ENCODE measurements around the gene CCNH. TPM values are rescaled to one million over a fixed set of nuclear protein-coding genes. Genes with fewer than 3 reads are reported as not detected.

Gene CCNH
- total RNA-seq, 1 experiment from 2014 or later = 39.6 TPM

DNA sequence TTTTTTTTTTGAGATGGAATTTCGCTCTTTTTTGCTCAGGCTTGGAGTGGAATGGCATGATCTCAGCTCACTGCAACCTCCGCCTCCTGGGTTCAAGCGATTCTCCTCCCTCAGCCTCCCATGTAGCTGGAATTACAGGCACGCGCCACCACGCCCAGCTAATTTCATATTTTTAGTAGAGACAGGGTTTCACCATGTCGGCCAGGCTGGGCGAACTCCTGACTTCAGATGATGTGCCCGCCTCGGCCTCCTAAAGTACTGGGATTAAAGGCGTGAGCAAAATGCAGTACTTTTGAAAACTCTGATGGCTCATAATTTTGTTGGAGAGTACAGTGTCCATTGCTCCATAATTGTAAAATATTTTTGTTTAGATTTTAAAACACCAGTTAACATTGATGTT is 52.6 kb downstream of the CCNH start:
- H3K4me3 Mint-ChIP-seq (ENCODE audit: unreplicated experiment) = no peak overlapping the region
- no peaks in the 10 kb centered on the region for H3K27me3 Mint-ChIP-seq (ENCODE audit: insufficient read depth, unreplicated experiment)
- POLR2A ChIA-PET = no interaction called here
- intact Hi-C loops (cut with micrococcal nuclease; ENCODE audit: unreplicated experiment) = no loop called here
- Histone ChIP-seq H3K4me3 (ENCODE audit: low read depth, low read length) (no peak overlapping the region), H3K36me3 (ENCODE audit: control insufficient read depth, insufficient read depth, low read length) (no peaks in the 10 kb centered on the region; the same call in none of the 2 replicates), H3K4me1 (no peaks in the 10 kb centered on the region), H3K27me3 (replicated peaks; ENCODE audit: control insufficient read depth, insufficient read depth, low read length) (no peaks in the 10 kb centered on the region), H3K9me3 (no peaks in the 10 kb centered on the region)
- no peaks in the 10 kb centered on the region for H3K9me3 Mint-ChIP-seq (ENCODE audit: unreplicated experiment)
- no peak overlapping the region for H3K27ac Mint-ChIP-seq (ENCODE audit: unreplicated experiment)
- DNase-seq = no peak
- TF ChIP-seq, protein P1, sequence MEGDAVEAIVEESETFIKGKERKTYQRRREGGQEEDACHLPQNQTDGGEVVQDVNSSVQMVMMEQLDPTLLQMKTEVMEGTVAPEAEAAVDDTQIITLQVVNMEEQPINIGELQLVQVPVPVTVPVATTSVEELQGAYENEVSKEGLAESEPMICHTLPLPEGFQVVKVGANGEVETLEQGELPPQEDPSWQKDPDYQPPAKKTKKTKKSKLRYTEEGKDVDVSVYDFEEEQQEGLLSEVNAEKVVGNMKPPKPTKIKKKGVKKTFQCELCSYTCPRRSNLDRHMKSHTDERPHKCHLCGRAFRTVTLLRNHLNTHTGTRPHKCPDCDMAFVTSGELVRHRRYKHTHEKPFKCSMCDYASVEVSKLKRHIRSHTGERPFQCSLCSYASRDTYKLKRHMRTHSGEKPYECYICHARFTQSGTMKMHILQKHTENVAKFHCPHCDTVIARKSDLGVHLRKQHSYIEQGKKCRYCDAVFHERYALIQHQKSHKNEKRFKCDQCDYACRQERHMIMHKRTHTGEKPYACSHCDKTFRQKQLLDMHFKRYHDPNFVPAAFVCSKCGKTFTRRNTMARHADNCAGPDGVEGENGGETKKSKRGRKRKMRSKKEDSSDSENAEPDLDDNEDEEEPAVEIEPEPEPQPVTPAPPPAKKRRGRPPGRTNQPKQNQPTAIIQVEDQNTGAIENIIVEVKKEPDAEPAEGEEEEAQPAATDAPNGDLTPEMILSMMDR (IDR thresholded peaks at IDR 0.05; ENCODE audit: insufficient read depth in 1 of 2, low read depth in 1 of 2, low read length in 1 of 2, severe bottlenecking in 1 of 2, unreplicated experiment in 1 of 2) = no peak
- CTCF ChIA-PET = interaction anchor here (0.6 kb wide), 1 partner anchor 8 kb away, joined by 5 read pairs; no protein-coding TSS in a partner anchor
- no peaks in the 10 kb centered on the region for H3K4me1 Mint-ChIP-seq (ENCODE audit: low read depth, unreplicated experiment)
- H3K36me3 Mint-ChIP-seq (ENCODE audit: insufficient read depth, unreplicated experiment) = peaks cover 20% of the 10 kb centered on the region
- no TSS peak for BruUV-seq (replicated peaks)

DNA sequence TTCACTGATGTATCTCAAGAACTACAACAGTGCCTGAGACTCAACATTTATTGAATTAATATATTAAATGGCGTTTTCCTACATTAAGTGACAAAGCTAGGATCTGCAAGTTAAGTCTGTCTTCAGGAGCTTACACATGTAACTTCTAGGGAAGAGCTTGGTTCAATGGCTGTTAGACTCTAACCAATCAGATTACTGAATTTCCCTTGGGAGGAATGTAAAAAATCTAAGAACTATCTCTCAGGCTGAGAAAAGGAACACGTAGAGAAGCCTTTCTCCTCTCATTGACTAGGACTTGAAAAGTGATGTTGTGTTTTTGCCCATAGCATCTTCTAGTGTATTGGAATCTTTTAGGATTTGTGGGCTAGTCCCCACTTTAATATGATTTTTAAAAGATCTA is 53.6 kb downstream of the CCNH start:
- Mint-ChIP-seq H3K4me1 (ENCODE audit: low read depth, unreplicated experiment) (no peaks in the 10 kb centered on the region), H3K9me3 (ENCODE audit: unreplicated experiment) (no peaks in the 10 kb centered on the region), H3K27me3 (ENCODE audit: insufficient read depth, unreplicated experiment) (no peaks in the 10 kb centered on the region), H3K27ac (ENCODE audit: unreplicated experiment) (no peak overlapping the region), H3K4me3 (ENCODE audit: unreplicated experiment) (no peak overlapping the region), H3K36me3 (ENCODE audit: insufficient read depth, unreplicated experiment) (peaks cover 12% of the 10 kb centered on the region)
- Histone ChIP-seq H3K4me3 (ENCODE audit: low read depth, low read length) (no peak overlapping the region), H3K36me3 (ENCODE audit: control insufficient read depth, insufficient read depth, low read length) (no peaks in the 10 kb centered on the region; the same call in none of the 2 replicates), H3K27me3 (replicated peaks; ENCODE audit: control insufficient read depth, insufficient read depth, low read length) (no peaks in the 10 kb centered on the region), H3K4me1 (no peaks in the 10 kb centered on the region), H3K9me3 (no peaks in the 10 kb centered on the region)
- BruUV-seq (replicated peaks) = no TSS peak
- no peak for DNase-seq
- ChIA-PET POLR2A (no interaction called here), CTCF (no interaction called here)
- TF ChIP-seq, protein P1 (IDR thresholded peaks at IDR 0.05; ENCODE audit: insufficient read depth in 1 of 2, low read depth in 1 of 2, low read length in 1 of 2, severe bottlenecking in 1 of 2, unreplicated experiment in 1 of 2) = no peak
- intact Hi-C loops (cut with micrococcal nuclease; ENCODE audit: unreplicated experiment) = no loop called here

DNA sequence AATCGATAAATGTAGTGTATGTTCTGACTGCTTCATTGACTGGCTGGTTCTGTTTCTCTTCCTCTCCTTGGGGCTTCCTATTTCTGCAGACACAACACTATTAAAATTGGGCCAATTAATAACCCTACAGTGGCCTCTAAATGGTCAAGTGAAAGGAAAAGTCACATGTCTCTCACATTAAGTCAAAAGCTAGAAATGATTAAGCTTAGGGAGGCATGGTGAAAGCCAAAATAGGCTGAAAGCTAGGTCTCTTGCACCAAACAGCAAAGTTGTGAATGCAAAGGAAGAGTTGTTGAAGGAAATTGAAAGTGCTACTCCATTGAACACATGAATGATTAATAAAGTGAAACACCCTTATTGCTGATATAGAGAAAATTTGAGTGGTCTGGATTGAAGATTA is 58.2 kb downstream of the CCNH start:
- H3K4me3 Mint-ChIP-seq (ENCODE audit: unreplicated experiment) = no peak overlapping the region
- no peaks in the 10 kb centered on the region for H3K4me1 ChIP-seq
- no peaks in the 10 kb centered on the region for H3K9me3 ChIP-seq
- no peaks in the 10 kb centered on the region for H3K9me3 Mint-ChIP-seq (ENCODE audit: unreplicated experiment)
- H3K27ac Mint-ChIP-seq (ENCODE audit: unreplicated experiment) = no peak overlapping the region
- POLR2A ChIA-PET = no interaction called here
- TF ChIP-seq, protein P1 (IDR thresholded peaks at IDR 0.05; ENCODE audit: insufficient read depth in 1 of 2, low read depth in 1 of 2, low read length in 1 of 2, severe bottlenecking in 1 of 2, unreplicated experiment in 1 of 2) = no peak
- peaks cover 12% of the 10 kb centered on the region for H3K36me3 Mint-ChIP-seq (ENCODE audit: insufficient read depth, unreplicated experiment)
- H3K36me3 ChIP-seq (ENCODE audit: control insufficient read depth, insufficient read depth, low read length) = no peaks in the 10 kb centered on the region; the same call in 1 of the 2 replicates
- peaks cover 7% of the 10 kb centered on the region for H3K4me1 Mint-ChIP-seq (ENCODE audit: low read depth, unreplicated experiment)
- H3K27me3 ChIP-seq (replicated peaks; ENCODE audit: control insufficient read depth, insufficient read depth, low read length) = no peaks in the 10 kb centered on the region
- H3K4me3 ChIP-seq (ENCODE audit: low read depth, low read length) = no peak overlapping the region
- DNase-seq = no peak
- H3K27me3 Mint-ChIP-seq (ENCODE audit: insufficient read depth, unreplicated experiment) = no peaks in the 10 kb centered on the region
- BruUV-seq (replicated peaks) = no TSS peak
- intact Hi-C loops (cut with micrococcal nuclease; ENCODE audit: unreplicated experiment) = no loop called here
- CTCF ChIA-PET = no interaction called here
